ENCODE results near the gene BTBD16. TPM values are rescaled to one million over a fixed set of nuclear protein-coding genes. Genes with fewer than 3 reads are reported as not detected.

Gene BTBD16
- total RNA-seq, result not detected in 2 replicates
- not detected for total RNA-seq (2013)
- polyA plus RNA-seq, result not detected in 2 replicates
- not detected in 2 replicates for polyA minus RNA-seq

DNA sequence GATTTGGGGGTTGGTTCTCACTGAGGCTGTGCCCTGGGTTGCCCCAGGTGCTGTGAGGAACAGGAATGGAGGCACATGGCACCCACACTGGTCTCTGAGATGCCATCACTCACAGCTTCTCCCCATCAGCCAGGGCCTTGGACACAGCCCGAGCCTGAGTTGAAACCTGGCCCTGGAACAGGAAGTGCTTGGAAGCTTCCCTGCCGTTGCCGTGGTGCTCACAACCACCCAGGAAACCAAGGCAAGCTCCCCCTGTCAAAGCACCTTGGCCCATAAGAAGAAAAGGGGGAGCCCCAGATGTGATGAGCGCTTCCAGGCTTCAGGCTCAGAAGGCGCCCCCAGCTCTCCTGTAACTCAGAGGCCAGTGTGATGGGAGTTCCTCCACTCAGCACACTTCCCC, at the start of gene BTBD16:
BTBD16 (plus strand) TSS at position 221 of the 400 bp plus-strand sequence. CDS start 3,786 bp downstream, outside the sequence.
- no peak within 1 kb of the TSS for H3K4me3 Mint-ChIP-seq
- H3K4me2 ChIP-seq (replicated peaks; ENCODE audit: low read depth, low read length, poor library complexity, severe bottlenecking), result no peak within 1 kb of the TSS
- DNase-seq (no peak), ATAC-seq (ENCODE audit: low read depth) (no peak)
- TF ChIP-seq EZH2 (IDR thresholded peaks at IDR 0.05; ENCODE audit: borderline replicate concordance, insufficient read depth, low read depth, low read length, poor library complexity, severe bottlenecking), result no peak
- no peak within 1 kb of the TSS for H3K9ac ChIP-seq (ENCODE audit: low read length)
- H3K79me2 ChIP-seq (ENCODE audit: control insufficient read depth, insufficient read depth, low read length), result no peaks in the 10 kb centered on the region
- H3K4me3 ChIP-seq (ENCODE audit: control extremely low read depth in 1 of 5, extremely low read depth in 1 of 5, insufficient read depth in 1 of 5, low read depth in 2 of 5, low read length in 4 of 5), result no peak within 1 kb of the TSS
- POLR2A ChIA-PET, result no interaction called here
- H3K27me3 Mint-ChIP-seq, result peaks cover 15% of the 10 kb centered on the region
- no peak within 1 kb of the TSS for H2AFZ ChIP-seq (ENCODE audit: insufficient read depth, low read depth, low read length, poor library complexity, severe bottlenecking)
- intact Hi-C loops (cut with micrococcal nuclease), result no loop called here
- no peaks in the 10 kb centered on the region for H3K4me1 ChIP-seq (ENCODE audit: control insufficient read depth in 2 of 2, insufficient read depth in 2 of 2, low read length in 2 of 2)
- no peaks in the 10 kb centered on the region for H3K4me1 Mint-ChIP-seq
- no peak within 1 kb of the TSS for H3K27ac ChIP-seq (ENCODE audit: low read length in 2 of 2)
- H3K36me3 ChIP-seq (replicated peaks in 1 of 2; ENCODE audit: control extremely low read depth in 1 of 2, control insufficient read depth in 1 of 2, extremely low read depth in 1 of 2, insufficient read depth in 2 of 2, low read length in 1 of 2), result no peaks in the 10 kb centered on the region
- CTCF ChIA-PET, result interaction anchor here (0.6 to 1.9 kb wide), 7 partner anchors 9 to 187 kb away, joined by 3 to 7 read pairs (median 3); no protein-coding TSS in a partner anchor
- no peaks in the 10 kb centered on the region for H3K9me3 ChIP-seq (ENCODE audit: control extremely low read depth in 1 of 3, control insufficient read depth in 2 of 3, insufficient read depth in 1 of 3, low read length in 2 of 3)
- H3K27ac Mint-ChIP-seq, result no peak within 1 kb of the TSS
- peaks cover 0 to 6% (median 0%) of the 10 kb centered on the region in 4 experiments for H3K27me3 ChIP-seq (replicated peaks in 1 of 4; ENCODE audit: control extremely low read depth in 1 of 4, control insufficient read depth in 3 of 4, insufficient read depth in 4 of 4, low read length in 3 of 4)
- H4K20me1 ChIP-seq (ENCODE audit: control insufficient read depth, insufficient read depth, low read length, poor library complexity, severe bottlenecking), result no peaks in the 10 kb centered on the region
- 16% methylated on average over 3 of the region's 5 CpGs for WGBS (ENCODE audit: insufficient coverage)
- no peaks in the 10 kb centered on the region for H3K9me3 Mint-ChIP-seq (ENCODE audit: insufficient read depth)

DNA sequence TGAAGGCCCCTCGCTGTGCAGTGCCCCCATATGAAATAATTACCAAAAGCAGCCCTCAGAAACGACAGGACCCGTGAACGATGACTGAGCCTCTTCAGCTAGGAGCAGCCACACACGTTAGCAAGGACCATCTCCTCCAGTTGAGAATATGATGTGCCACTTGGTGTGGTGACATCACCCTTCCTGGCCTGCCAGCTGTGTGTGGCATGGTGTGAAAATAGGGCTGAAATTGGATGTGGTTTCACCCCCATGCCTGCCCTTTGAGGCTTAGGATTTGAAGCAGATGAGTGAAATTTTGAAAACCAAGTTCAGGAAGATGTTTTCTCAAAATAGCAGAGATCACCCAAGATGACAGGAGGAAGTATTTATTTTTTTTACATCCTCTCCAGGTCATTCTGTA, 49.1 kb upstream of the BTBD16 start:
- H3K27me3 Mint-ChIP-seq, result peaks cover 13% of the 10 kb centered on the region
- Histone ChIP-seq H3K4me3 (ENCODE audit: control extremely low read depth in 1 of 5, extremely low read depth in 1 of 5, insufficient read depth in 1 of 5, low read depth in 2 of 5, low read length in 4 of 5) (no peak overlapping the region), H3K27me3 (replicated peaks in 1 of 4; ENCODE audit: control extremely low read depth in 1 of 4, control insufficient read depth in 3 of 4, insufficient read depth in 4 of 4, low read length in 3 of 4) (peaks cover 0 to 6% (median 0%) of the 10 kb centered on the region in 4 experiments), H3K4me2 (replicated peaks; ENCODE audit: low read depth, low read length, poor library complexity, severe bottlenecking) (no peak overlapping the region), H3K9ac (ENCODE audit: low read length) (no peak overlapping the region), H3K4me1 (ENCODE audit: control insufficient read depth in 2 of 2, insufficient read depth in 2 of 2, low read length in 2 of 2) (no peaks in the 10 kb centered on the region), H2AFZ (ENCODE audit: insufficient read depth, low read depth, low read length, poor library complexity, severe bottlenecking) (no peak overlapping the region), H3K27ac (ENCODE audit: low read length in 2 of 2) (no peak overlapping the region), H3K79me2 (ENCODE audit: control insufficient read depth, insufficient read depth, low read length) (no peaks in the 10 kb centered on the region), H3K9me3 (ENCODE audit: control extremely low read depth in 1 of 3, control insufficient read depth in 2 of 3, insufficient read depth in 1 of 3, low read length in 2 of 3) (no peaks in the 10 kb centered on the region), H4K20me1 (ENCODE audit: control insufficient read depth, insufficient read depth, low read length, poor library complexity, severe bottlenecking) (no peaks in the 10 kb centered on the region), H3K36me3 (replicated peaks in 1 of 2; ENCODE audit: control extremely low read depth in 1 of 2, control insufficient read depth in 1 of 2, extremely low read depth in 1 of 2, insufficient read depth in 2 of 2, low read length in 1 of 2) (no peaks in the 10 kb centered on the region)
- intact Hi-C loops (cut with micrococcal nuclease), result no loop called here
- TF ChIP-seq EZH2 (IDR thresholded peaks at IDR 0.05; ENCODE audit: borderline replicate concordance, insufficient read depth, low read depth, low read length, poor library complexity, severe bottlenecking), result no peak
- TF ChIP-seq, protein P1, sequence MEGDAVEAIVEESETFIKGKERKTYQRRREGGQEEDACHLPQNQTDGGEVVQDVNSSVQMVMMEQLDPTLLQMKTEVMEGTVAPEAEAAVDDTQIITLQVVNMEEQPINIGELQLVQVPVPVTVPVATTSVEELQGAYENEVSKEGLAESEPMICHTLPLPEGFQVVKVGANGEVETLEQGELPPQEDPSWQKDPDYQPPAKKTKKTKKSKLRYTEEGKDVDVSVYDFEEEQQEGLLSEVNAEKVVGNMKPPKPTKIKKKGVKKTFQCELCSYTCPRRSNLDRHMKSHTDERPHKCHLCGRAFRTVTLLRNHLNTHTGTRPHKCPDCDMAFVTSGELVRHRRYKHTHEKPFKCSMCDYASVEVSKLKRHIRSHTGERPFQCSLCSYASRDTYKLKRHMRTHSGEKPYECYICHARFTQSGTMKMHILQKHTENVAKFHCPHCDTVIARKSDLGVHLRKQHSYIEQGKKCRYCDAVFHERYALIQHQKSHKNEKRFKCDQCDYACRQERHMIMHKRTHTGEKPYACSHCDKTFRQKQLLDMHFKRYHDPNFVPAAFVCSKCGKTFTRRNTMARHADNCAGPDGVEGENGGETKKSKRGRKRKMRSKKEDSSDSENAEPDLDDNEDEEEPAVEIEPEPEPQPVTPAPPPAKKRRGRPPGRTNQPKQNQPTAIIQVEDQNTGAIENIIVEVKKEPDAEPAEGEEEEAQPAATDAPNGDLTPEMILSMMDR (IDR thresholded peaks at IDR 0.05), result no peak
- DNase-seq, result no peak
- ChIA-PET POLR2A (no interaction called here), CTCF (no interaction called here)
- H3K4me1 Mint-ChIP-seq, result no peaks in the 10 kb centered on the region
- no peaks in the 10 kb centered on the region for H3K9me3 Mint-ChIP-seq (ENCODE audit: insufficient read depth)
- H3K4me3 Mint-ChIP-seq, result no peak overlapping the region
- ATAC-seq (ENCODE audit: low read depth), result no peak
- 83% methylated on average over 4 of the region's 5 CpGs for WGBS (ENCODE audit: insufficient coverage)
- no peak overlapping the region for H3K27ac Mint-ChIP-seq

Data from B cell (primary cell).